ENCODE results near the gene PFN4. TPM values are rescaled to one million over a fixed set of nuclear protein-coding genes. Genes with fewer than 3 reads are reported as not detected.

Gene PFN4
- total RNA-seq, 1 experiment from 2014 or later, result not detected

GRCh38 chr2:24158131-24158530 lies 35.0 kb upstream of the PFN4 start:
- H3K4me2 ChIP-seq (ENCODE audit: low read length), result no peak overlapping the region
- ChIA-PET POLR2A (no interaction called here), RAD21 (ENCODE audit: low non-redundant PET in 1 of 2, low total read pairs in 2 of 2, uncharacterized antibody in 2 of 2, unreplicated experiment in 2 of 2) (no interaction called here), CTCF (no interaction called here)
- H3K27me3 ChIP-seq (ENCODE audit: insufficient read depth, low read length), result no peaks in the 10 kb centered on the region
- H3K4me1 ChIP-seq (ENCODE audit: control insufficient read depth in 1 of 2, insufficient read depth in 2 of 2, low read length in 2 of 2), result no peaks in the 10 kb centered on the region
- intact Hi-C loops (cut with micrococcal nuclease), result no loop called here
- H3K9ac ChIP-seq (ENCODE audit: low read length), result no peak overlapping the region
- H3K79me2 ChIP-seq (ENCODE audit: insufficient read depth, low read length), result no peaks in the 10 kb centered on the region
- DNase-seq (ENCODE audit: low read depth, low spot score), result no peak
- H3K9me2 ChIP-seq (ENCODE audit: insufficient read depth), result no peaks in the 10 kb centered on the region
- H3K36me3 ChIP-seq (ENCODE audit: control insufficient read depth in 1 of 2, insufficient read depth in 2 of 2, low read length in 2 of 2), result no peaks in the 10 kb centered on the region
- no peaks in the 10 kb centered on the region for H3K9me3 ChIP-seq (ENCODE audit: control insufficient read depth in 1 of 2, insufficient read depth in 1 of 2, low read depth in 1 of 2, low read length in 2 of 2)
- no peak overlapping the region for H3K27ac ChIP-seq (ENCODE audit: low read depth, low read length)
- H3K4me3 ChIP-seq (replicated peaks in 1 of 2; ENCODE audit: low read depth in 1 of 2, low read length in 2 of 2), result no peak overlapping the region
- no peak for ATAC-seq
- H2AFZ ChIP-seq (ENCODE audit: low read depth, low read length, poor library complexity, severe bottlenecking), result no peak overlapping the region
- BruUV-seq (replicated peaks), result no TSS peak
- no peaks in the 10 kb centered on the region for H4K20me1 ChIP-seq (ENCODE audit: insufficient read depth)
- TF ChIP-seq CEBPB (IDR thresholded peaks at IDR 0.05; ENCODE audit: low read depth) (no peak), ZNF274 (IDR thresholded peaks at IDR 0.05; ENCODE audit: low read depth, low read length) (no peak), RAD21 (IDR thresholded peaks at IDR 0.05; ENCODE audit: low read depth) (no peak), POLR2AphosphoS5 (IDR thresholded peaks at IDR 0.05; ENCODE audit: low read depth, low read length) (no peak)
- TF ChIP-seq, protein P1, sequence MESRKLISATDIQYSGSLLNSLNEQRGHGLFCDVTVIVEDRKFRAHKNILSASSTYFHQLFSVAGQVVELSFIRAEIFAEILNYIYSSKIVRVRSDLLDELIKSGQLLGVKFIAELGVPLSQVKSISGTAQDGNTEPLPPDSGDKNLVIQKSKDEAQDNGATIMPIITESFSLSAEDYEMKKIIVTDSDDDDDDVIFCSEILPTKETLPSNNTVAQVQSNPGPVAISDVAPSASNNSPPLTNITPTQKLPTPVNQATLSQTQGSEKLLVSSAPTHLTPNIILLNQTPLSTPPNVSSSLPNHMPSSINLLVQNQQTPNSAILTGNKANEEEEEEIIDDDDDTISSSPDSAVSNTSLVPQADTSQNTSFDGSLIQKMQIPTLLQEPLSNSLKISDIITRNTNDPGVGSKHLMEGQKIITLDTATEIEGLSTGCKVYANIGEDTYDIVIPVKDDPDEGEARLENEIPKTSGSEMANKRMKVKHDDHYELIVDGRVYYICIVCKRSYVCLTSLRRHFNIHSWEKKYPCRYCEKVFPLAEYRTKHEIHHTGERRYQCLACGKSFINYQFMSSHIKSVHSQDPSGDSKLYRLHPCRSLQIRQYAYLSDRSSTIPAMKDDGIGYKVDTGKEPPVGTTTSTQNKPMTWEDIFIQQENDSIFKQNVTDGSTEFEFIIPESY (IDR thresholded peaks at IDR 0.05; ENCODE audit: extremely low read depth, insufficient replicate concordance, low read length), result no peak

GRCh38 chr2:24153478-24153877 lies 30.3 kb upstream of the PFN4 start:
- RAD21 ChIA-PET (ENCODE audit: low non-redundant PET in 1 of 2, low total read pairs in 2 of 2, uncharacterized antibody in 2 of 2, unreplicated experiment in 2 of 2), result no interaction called here
- Histone ChIP-seq H3K9me2 (ENCODE audit: insufficient read depth) (no peaks in the 10 kb centered on the region), H3K27me3 (ENCODE audit: insufficient read depth, low read length) (no peaks in the 10 kb centered on the region), H2AFZ (ENCODE audit: low read depth, low read length, poor library complexity, severe bottlenecking) (no peak overlapping the region), H3K9me3 (ENCODE audit: control insufficient read depth in 1 of 2, insufficient read depth in 1 of 2, low read depth in 1 of 2, low read length in 2 of 2) (no peaks in the 10 kb centered on the region; a peak in 1 of 4 replicates), H3K36me3 (ENCODE audit: control insufficient read depth in 1 of 2, insufficient read depth in 2 of 2, low read length in 2 of 2) (no peaks in the 10 kb centered on the region), H3K4me2 (ENCODE audit: low read length) (no peak overlapping the region), H3K4me3 (replicated peaks in 1 of 2; ENCODE audit: low read depth in 1 of 2, low read length in 2 of 2) (no peak overlapping the region), H3K27ac (ENCODE audit: low read depth, low read length) (no peak overlapping the region), H4K20me1 (ENCODE audit: insufficient read depth) (no peaks in the 10 kb centered on the region), H3K79me2 (ENCODE audit: insufficient read depth, low read length) (no peaks in the 10 kb centered on the region), H3K4me1 (ENCODE audit: control insufficient read depth in 1 of 2, insufficient read depth in 2 of 2, low read length in 2 of 2) (no peaks in the 10 kb centered on the region), H3K9ac (ENCODE audit: low read length) (no peak overlapping the region)
- no TSS peak for BruUV-seq (replicated peaks)
- intact Hi-C loops (cut with micrococcal nuclease), result no loop called here
- DNase-seq (ENCODE audit: low read depth, low spot score), result no peak
- POLR2A ChIA-PET, result no interaction called here
- no peak for ATAC-seq
- CTCF ChIA-PET, result no interaction called here
- TF ChIP-seq POLR2AphosphoS5 (IDR thresholded peaks at IDR 0.05; ENCODE audit: low read depth, low read length), result no peak
- no peak for TF ChIP-seq SRF (IDR thresholded peaks at IDR 0.05; ENCODE audit: low read depth)
- no peak for TF ChIP-seq EZH2 (IDR thresholded peaks at IDR 0.05)
- TF ChIP-seq CBX3 (IDR thresholded peaks at IDR 0.05; ENCODE audit: low read depth), result no peak
- no peak for TF ChIP-seq CTCF (IDR thresholded peaks at IDR 0.05 in 2 of 3, conservative IDR thresholded peaks at IDR 0.05 in 1 of 3; ENCODE audit: borderline replicate concordance in 1 of 3, insufficient read depth in 1 of 3, low read depth in 2 of 3, low read length in 2 of 3)
- no peak for TF ChIP-seq POLR2A (IDR thresholded peaks at IDR 0.05; ENCODE audit: borderline replicate concordance, extremely low read depth, insufficient read depth, insufficient read length)
- TF ChIP-seq ZFX (IDR thresholded peaks at IDR 0.05), result no peak
- TF ChIP-seq MAX (IDR thresholded peaks at IDR 0.05), result no peak
- no peak for TF ChIP-seq REST (IDR thresholded peaks at IDR 0.05; ENCODE audit: low read depth)
- TF ChIP-seq RAD21 (IDR thresholded peaks at IDR 0.05; ENCODE audit: low read depth), result no peak
- TF ChIP-seq CEBPB (IDR thresholded peaks at IDR 0.05; ENCODE audit: low read depth), result no peak
- no peak for TF ChIP-seq FOSL1 (IDR thresholded peaks at IDR 0.05; ENCODE audit: low read depth)

Data from HCT116 (cell line).